ENCODE data around the gene CASKIN1.

DNA sequence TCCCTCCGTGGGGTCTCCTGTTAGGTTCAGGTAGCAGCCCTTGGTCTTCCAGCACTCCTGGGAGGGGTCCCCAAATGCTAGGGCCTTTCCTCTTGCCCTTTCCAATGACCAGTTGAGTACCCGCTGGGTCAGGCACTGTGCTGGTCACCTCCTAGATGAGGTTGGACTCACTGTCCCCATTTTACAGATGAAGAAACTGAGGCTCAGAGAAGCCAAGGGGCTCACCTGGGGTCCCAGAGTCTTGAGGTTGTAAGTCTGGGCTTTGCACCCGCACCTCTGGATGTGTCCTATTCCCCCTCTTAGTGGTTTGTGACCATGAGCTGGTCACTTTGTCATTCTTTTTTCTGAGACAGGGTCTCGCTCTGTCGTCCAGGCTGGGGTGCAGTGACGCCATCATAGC, 1.4 kb upstream of the CASKIN1 start:
- TF ChIP-seq, protein P1, sequence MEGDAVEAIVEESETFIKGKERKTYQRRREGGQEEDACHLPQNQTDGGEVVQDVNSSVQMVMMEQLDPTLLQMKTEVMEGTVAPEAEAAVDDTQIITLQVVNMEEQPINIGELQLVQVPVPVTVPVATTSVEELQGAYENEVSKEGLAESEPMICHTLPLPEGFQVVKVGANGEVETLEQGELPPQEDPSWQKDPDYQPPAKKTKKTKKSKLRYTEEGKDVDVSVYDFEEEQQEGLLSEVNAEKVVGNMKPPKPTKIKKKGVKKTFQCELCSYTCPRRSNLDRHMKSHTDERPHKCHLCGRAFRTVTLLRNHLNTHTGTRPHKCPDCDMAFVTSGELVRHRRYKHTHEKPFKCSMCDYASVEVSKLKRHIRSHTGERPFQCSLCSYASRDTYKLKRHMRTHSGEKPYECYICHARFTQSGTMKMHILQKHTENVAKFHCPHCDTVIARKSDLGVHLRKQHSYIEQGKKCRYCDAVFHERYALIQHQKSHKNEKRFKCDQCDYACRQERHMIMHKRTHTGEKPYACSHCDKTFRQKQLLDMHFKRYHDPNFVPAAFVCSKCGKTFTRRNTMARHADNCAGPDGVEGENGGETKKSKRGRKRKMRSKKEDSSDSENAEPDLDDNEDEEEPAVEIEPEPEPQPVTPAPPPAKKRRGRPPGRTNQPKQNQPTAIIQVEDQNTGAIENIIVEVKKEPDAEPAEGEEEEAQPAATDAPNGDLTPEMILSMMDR (IDR thresholded peaks at IDR 0.05), result no peak
- TF ChIP-seq, protein P2, sequence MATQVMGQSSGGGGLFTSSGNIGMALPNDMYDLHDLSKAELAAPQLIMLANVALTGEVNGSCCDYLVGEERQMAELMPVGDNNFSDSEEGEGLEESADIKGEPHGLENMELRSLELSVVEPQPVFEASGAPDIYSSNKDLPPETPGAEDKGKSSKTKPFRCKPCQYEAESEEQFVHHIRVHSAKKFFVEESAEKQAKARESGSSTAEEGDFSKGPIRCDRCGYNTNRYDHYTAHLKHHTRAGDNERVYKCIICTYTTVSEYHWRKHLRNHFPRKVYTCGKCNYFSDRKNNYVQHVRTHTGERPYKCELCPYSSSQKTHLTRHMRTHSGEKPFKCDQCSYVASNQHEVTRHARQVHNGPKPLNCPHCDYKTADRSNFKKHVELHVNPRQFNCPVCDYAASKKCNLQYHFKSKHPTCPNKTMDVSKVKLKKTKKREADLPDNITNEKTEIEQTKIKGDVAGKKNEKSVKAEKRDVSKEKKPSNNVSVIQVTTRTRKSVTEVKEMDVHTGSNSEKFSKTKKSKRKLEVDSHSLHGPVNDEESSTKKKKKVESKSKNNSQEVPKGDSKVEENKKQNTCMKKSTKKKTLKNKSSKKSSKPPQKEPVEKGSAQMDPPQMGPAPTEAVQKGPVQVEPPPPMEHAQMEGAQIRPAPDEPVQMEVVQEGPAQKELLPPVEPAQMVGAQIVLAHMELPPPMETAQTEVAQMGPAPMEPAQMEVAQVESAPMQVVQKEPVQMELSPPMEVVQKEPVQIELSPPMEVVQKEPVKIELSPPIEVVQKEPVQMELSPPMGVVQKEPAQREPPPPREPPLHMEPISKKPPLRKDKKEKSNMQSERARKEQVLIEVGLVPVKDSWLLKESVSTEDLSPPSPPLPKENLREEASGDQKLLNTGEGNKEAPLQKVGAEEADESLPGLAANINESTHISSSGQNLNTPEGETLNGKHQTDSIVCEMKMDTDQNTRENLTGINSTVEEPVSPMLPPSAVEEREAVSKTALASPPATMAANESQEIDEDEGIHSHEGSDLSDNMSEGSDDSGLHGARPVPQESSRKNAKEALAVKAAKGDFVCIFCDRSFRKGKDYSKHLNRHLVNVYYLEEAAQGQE (IDR thresholded peaks at IDR 0.05; ENCODE audit: insufficient read depth in 1 of 2, low read depth in 2 of 2, low read length in 1 of 2), result no peak
- no peak for TF ChIP-seq POLR2AphosphoS5 (IDR thresholded peaks at IDR 0.05; ENCODE audit: low read depth, low read length)

Data from Panc1 (cell line).